IPS-20b (cell line): Measurements from ENCODE around the gene PSMC1.

Source experiments
- H3K27ac ChIP-seq: one replicate; pipeline ENCODE4 v1.5.1; 2013; ENCODE audit warnings: low read length
- H3K27me3 ChIP-seq: 2 replicates; pipeline ENCODE4 v1.6.1; 2013; ENCODE audit warnings: mild to moderate bottlenecking, low read length, inconsistent platforms; ENCODE audit not compliant: insufficient read depth
- H3K36me3 ChIP-seq: 2 replicates; pipeline ENCODE4 v1.6.1; 2013; ENCODE audit warnings: low read depth, mild to moderate bottlenecking, inconsistent platforms, low read length, moderate library complexity; ENCODE audit not compliant: insufficient read depth
- H3K4me1 ChIP-seq: 2 replicates; pipeline ENCODE4 v1.6.1; 2013; ENCODE audit warnings: mild to moderate bottlenecking, control low read depth, inconsistent platforms, low read length, moderate library complexity; ENCODE audit not compliant: insufficient read depth
- H3K4me3 ChIP-seq: 2 replicates; pipeline ENCODE4 v1.5.1; 2013; ENCODE audit warnings: mild to moderate bottlenecking, low read length, inconsistent platforms
- H3K9ac ChIP-seq: 2 replicates; pipeline ENCODE4 v1.6.1; 2013; ENCODE audit warnings: low read depth, mild to moderate bottlenecking, inconsistent platforms, low read length, moderate library complexity
- H3K9me3 ChIP-seq: 2 replicates; pipeline ENCODE4 v1.6.1; 2013; ENCODE audit warnings: mild to moderate bottlenecking, low read depth, low read length, inconsistent platforms; ENCODE audit not compliant: insufficient read depth

The PSMC1 gene

DNA sequence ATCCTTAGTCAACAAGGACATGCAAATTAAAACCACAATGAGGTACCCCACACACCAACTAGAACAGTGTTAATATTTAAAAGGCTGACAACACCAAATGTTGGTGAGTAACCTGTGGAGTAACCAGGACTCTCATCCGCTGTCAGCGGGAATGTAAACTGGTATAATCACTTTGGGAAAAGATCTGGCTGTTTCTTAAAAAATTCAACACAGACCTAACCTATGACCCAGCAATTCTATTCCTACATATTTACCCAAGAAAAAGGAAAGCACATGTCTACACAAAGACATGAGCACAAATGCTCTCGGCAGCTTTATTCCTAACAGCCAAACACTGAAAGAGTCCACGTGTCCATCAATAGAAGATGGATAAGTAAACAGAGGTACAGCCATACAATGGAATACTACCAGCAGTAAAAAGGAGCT is 48.8 kb downstream of the PSMC1 start:
- Histone ChIP-seq H3K9ac (no peak overlapping the region), H3K9me3 (no peaks in the 10 kb centered on the region), H3K27me3 (no peaks in the 10 kb centered on the region), H3K4me1 (peaks cover 30% of the 10 kb centered on the region), H3K36me3 (peaks cover 23% of the 10 kb centered on the region), H3K4me3 (no peak overlapping the region), H3K27ac (no peak overlapping the region)

DNA sequence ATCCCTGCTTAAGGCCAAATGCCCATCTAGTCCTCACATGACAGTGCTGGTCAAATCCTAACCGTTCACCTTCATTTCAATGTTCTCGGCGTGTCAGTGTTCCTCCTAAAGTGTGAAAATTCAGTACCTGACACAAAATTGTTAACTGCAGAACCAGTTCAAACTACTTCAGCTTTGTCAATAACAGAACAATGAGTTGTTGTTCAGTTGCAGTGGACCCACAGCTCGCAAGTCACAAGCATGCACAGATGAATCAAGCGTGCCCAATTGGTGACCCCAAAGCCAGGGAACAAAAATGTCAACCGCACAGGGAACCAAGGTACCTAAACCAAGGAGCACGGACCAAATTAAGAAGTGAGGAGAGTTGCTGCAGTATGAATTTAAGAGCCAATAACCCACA is 52.2 kb downstream of the PSMC1 start:
- no peaks in the 10 kb centered on the region for H3K27me3 ChIP-seq
- H3K27ac ChIP-seq = no peak overlapping the region
- peaks cover 38% of the 10 kb centered on the region for H3K36me3 ChIP-seq

DNA sequence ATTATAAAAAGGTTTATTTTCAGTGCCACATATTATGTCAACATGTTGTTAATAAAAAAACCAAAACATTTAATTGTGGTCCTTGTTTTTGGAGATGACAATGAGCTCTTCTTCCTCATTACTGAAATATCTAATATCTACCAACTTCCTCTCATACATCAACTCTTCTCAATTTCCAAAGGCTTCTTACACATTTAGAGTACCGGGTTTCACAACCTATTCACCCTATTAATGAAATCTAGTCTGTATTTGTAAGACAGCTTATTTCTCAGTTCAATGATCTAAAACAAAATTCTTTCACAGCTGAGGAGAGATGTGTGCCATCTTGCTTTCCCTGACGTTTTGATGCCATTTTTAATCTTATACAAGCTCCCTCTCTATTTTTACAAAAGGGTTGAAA is 60.9 kb downstream of the PSMC1 start:
- Histone ChIP-seq H3K27me3 (no peaks in the 10 kb centered on the region), H3K9me3 (no peaks in the 10 kb centered on the region), H3K36me3 (peaks cover 38% of the 10 kb centered on the region), H3K4me3 (no peak overlapping the region), H3K27ac (no peak overlapping the region), H3K4me1 (no peaks in the 10 kb centered on the region), H3K9ac (no peak overlapping the region)

More for the DNA sequence above, 52.2 kb downstream of the PSMC1 start:
- Histone ChIP-seq H3K9ac (no peak overlapping the region), H3K4me3 (no peak overlapping the region), H3K9me3 (no peaks in the 10 kb centered on the region), H3K4me1 (peaks cover 12% of the 10 kb centered on the region)

DNA sequence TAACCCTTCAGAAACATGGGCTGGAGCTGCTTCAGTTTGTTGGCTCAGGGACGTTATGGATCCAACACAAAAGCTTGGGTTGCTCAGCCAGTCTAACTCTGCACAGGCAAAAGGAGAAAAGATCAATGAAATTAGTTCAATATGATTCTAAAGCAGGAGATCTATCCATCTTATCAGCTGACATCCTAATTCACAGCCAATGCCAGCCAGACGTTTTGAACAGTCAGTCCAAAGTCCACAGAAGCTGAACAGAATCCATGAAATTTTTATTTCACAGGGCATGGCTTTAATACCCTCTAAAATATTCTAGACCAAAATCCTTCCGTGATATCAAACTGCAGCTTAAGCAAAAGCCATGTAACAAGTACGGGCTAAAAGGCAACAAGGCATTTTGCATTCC is 61.7 kb downstream of the PSMC1 start:
- no peak overlapping the region for H3K9ac ChIP-seq
- peaks cover 35% of the 10 kb centered on the region for H3K36me3 ChIP-seq
- no peaks in the 10 kb centered on the region for H3K27me3 ChIP-seq
- no peak overlapping the region for H3K27ac ChIP-seq
- no peaks in the 10 kb centered on the region for H3K9me3 ChIP-seq
- no peak overlapping the region for H3K4me3 ChIP-seq
- H3K4me1 ChIP-seq = no peaks in the 10 kb centered on the region

DNA sequence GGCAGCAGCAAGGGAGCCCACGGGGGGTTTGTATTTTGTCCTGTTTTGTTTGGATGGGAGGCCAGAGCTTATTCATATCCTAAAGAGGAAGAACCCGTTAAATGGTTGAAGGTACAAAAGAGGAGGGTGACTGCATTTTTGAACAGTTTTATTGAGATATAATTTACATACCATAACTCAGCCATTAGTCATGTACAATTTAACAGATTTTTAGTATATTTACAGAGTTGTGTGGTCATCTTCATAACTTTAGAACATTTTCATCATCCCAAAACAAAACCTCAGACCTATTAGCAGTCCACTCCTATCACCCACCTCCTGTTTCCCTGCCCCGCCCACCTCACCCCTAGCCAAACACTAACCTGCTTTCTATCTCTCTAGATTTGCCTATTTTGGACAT is 62.8 kb downstream of the PSMC1 start:
- Histone ChIP-seq H3K4me1 (no peaks in the 10 kb centered on the region), H3K27ac (no peak overlapping the region), H3K27me3 (no peaks in the 10 kb centered on the region), H3K4me3 (no peak overlapping the region), H3K36me3 (peaks cover 26% of the 10 kb centered on the region), H3K9me3 (no peaks in the 10 kb centered on the region), H3K9ac (no peak overlapping the region)

DNA sequence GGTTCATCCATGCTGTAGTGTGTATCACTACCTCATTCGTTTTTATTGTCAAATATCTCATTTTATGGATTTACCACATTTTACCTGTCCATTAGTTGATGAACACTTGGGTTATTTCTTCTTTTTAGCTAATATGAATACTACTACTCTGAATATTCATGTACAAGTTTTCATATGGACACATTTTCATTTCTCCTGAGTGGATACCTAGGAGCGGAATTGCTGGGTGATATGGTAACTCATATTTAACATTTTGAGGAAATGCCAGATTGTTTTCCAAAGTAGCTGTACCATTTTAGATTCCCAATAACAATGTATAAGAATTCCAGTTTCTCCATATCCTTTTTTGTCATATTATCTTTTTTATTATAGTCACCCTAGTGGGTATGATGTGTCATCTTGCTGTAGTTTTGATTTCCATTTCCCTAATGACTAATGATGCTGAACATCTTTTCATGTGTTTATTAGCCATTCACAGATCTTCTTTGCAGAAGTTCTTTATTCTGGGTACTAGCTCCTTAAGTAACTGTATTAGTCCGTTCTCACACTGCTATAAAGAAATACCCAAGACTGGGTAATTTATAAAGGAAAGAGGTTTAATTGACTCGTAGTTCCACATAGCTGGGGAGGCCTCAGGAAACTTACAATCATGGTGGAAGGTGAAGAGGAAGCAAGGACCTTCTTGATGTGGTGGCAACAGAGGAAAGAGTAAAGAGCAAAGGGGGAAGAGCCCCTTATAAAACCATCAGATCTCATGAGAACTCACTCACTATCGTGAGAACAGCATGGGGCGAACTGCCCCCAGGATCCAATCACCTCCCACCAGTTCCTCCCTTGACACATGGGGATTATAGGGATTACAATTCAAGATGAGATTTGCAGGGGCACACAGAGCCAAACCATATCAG is 63.5 kb downstream of the PSMC1 start:
- no peak overlapping the region for H3K4me3 ChIP-seq
- H3K36me3 ChIP-seq = peaks cover 22% of the 10 kb centered on the region
- H3K27ac ChIP-seq = no peak overlapping the region
- no peak overlapping the region for H3K9ac ChIP-seq
- no peaks in the 10 kb centered on the region for H3K9me3 ChIP-seq
- no peaks in the 10 kb centered on the region for H3K27me3 ChIP-seq
- no peaks in the 10 kb centered on the region for H3K4me1 ChIP-seq

DNA sequence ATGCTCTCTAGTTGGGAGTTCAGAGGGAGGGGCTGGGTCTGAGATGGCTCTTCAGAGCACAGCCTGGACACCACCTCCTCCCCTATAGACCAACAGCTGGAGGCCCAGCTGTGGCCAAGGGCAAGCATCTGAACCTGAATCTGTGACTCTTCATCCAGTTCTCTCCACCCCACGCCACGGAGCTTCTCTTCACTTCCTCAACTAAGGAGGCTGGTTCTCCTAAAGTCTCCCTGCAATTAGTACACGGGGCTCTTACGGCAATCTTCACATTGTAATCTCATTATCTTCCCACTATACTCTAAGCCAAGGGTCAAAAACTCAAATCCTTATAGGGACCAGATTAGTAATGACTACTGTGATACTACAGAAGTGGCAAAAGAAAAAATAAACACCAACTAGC is 65.5 kb downstream of the PSMC1 start:
- H3K4me1 ChIP-seq = no peaks in the 10 kb centered on the region
- no peaks in the 10 kb centered on the region for H3K9me3 ChIP-seq
- no peak overlapping the region for H3K27ac ChIP-seq
- H3K9ac ChIP-seq = no peak overlapping the region
- H3K36me3 ChIP-seq = peaks cover 10% of the 10 kb centered on the region
- no peak overlapping the region for H3K4me3 ChIP-seq
- no peaks in the 10 kb centered on the region for H3K27me3 ChIP-seq
